ENCODE data around the gene SLCO4A1. TPM values are rescaled to one million over a fixed set of nuclear protein-coding genes. Genes with fewer than 3 reads are reported as not detected.

Gene SLCO4A1
- total and polyA plus RNA-seq, 11 donors = 1.00 to 54.0 (median 11.5) TPM

DNA sequence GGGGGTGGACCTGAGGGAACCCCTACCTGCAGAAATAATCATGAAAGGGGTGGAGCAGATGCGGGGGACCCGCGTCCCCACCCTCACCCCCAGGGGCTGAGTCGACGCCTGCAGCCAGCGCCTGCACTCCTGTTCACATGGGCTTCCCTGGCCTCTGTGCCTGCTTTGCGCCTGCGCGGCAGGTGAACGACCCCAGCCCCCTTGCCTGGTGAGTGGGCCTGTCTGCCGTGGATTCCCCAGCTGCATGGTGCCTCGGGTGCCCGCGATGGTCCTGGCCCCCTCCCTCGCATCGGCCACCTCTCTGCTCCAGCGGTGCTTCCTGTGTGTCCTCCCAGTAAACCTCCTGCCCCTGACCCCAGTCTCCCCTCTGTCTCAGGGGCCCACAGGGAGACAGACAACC lies 47.6 kb downstream of the SLCO4A1 start:
- Histone ChIP-seq H3K9me3 (no peaks in the 10 kb centered on the region), H3K4me1 (peaks cover 0 to 12% (median 0%) of the 10 kb centered on the region in 12 donors), H3K27me3 (peaks cover 0 to 41% (median 13%) of the 10 kb centered on the region in 9 donors), H3K27ac (no peak overlapping the region), H3K4me3 (no peak overlapping the region), H3K36me3 (no peaks in the 10 kb centered on the region)
- TF ChIP-seq, protein P1, sequence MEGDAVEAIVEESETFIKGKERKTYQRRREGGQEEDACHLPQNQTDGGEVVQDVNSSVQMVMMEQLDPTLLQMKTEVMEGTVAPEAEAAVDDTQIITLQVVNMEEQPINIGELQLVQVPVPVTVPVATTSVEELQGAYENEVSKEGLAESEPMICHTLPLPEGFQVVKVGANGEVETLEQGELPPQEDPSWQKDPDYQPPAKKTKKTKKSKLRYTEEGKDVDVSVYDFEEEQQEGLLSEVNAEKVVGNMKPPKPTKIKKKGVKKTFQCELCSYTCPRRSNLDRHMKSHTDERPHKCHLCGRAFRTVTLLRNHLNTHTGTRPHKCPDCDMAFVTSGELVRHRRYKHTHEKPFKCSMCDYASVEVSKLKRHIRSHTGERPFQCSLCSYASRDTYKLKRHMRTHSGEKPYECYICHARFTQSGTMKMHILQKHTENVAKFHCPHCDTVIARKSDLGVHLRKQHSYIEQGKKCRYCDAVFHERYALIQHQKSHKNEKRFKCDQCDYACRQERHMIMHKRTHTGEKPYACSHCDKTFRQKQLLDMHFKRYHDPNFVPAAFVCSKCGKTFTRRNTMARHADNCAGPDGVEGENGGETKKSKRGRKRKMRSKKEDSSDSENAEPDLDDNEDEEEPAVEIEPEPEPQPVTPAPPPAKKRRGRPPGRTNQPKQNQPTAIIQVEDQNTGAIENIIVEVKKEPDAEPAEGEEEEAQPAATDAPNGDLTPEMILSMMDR (IDR thresholded peaks at IDR 0.05) = no peak
- TF ChIP-seq POLR2A (IDR thresholded peaks at IDR 0.05) = no peak
- no peak for ATAC-seq
- intact Hi-C loops (cut with DNase I) = no loop called here
- 87 to 93% (median 88%) methylated on average over 11 to 17 of the region's 17 CpGs for WGBS, 4 donors
- no peak for DNase-seq

DNA sequence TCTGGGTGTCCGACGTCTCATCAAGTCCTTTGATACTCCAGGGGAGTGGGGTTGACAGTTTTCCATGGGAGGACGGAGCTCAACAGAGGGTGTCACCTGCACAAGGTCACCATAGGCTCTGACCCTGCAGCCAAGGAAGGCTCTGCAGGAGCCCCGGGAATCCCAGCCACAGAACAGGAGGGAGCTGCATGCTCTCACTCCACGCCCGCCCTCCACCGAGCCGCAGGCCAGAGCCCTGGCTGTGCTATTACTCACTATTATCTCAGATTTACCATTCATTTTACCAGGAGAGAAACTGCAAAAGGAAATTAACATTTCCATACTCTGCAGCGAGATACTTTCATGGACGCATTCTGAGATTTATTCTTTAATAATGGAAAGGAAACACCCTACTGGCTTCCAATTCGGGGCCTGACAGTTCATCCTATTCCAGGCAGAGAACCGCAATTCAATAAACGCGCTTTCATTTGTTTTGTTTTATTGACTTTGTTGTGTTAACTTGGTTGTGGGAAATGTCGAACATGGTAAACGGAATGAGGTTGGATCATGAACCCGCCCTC lies 48.0 kb downstream of the SLCO4A1 start:
- WGBS, 4 donors = 86 to 90% (median 87%) methylated on average over 17 of the region's 17 CpGs
- Histone ChIP-seq H3K36me3 (no peaks in the 10 kb centered on the region), H3K4me3 (no peak overlapping the region), H3K27me3 (peaks cover 0 to 38% (median 10%) of the 10 kb centered on the region in 9 donors), H3K4me1 (peaks cover 0 to 12% (median 0%) of the 10 kb centered on the region in 12 donors), H3K9me3 (no peaks in the 10 kb centered on the region), H3K27ac (no peak overlapping the region)
- TF ChIP-seq, protein P1 (IDR thresholded peaks at IDR 0.05) = no peak
- no peak for TF ChIP-seq POLR2A (IDR thresholded peaks at IDR 0.05)
- ATAC-seq (no peak), DNase-seq (no peak)
- intact Hi-C loops (cut with DNase I) = no loop called here

DNA sequence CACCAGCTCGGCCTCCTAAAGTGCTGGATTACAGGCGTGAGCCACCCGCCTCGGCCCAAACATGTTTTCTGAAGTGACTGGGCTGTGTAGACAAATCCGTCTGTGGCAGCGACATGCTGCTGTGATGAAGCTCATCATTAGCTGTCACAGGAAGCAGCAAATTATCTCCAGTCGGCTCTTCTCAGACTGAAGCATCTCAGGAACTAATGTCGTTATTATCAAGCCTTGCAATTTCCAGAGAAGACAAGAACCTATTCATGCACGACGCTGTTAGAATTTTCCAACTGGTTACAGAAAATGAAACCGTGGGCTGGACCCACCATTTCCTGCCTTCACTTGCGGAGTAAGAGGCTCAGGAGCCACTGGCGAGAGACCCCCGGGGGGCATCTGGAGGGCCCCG lies 49.2 kb downstream of the SLCO4A1 start:
- DNase-seq (no peak), ATAC-seq (no peak)
- H3K36me3 ChIP-seq = no peaks in the 10 kb centered on the region
- H3K27me3 ChIP-seq = peaks cover 0 to 30% (median 6%) of the 10 kb centered on the region in 9 donors
- TF ChIP-seq POLR2A (IDR thresholded peaks at IDR 0.05) = no peak
- no peak overlapping the region for H3K4me3 ChIP-seq
- H3K27ac ChIP-seq = no peak overlapping the region
- intact Hi-C loops (cut with DNase I) = no loop called here
- peaks cover 0 to 3% (median 0%) of the 10 kb centered on the region in 12 donors for H3K4me1 ChIP-seq
- no peaks in the 10 kb centered on the region for H3K9me3 ChIP-seq
- 72 to 84% (median 76%) methylated on average over 15 of the region's 15 CpGs for WGBS, 4 donors

- H3K27ac ChIP-seq = no peak overlapping the region
- H3K27me3 ChIP-seq = peaks cover 0 to 30% (median 6%) of the 10 kb centered on the region in 9 donors
- no peaks in the 10 kb centered on the region for H3K4me1 ChIP-seq
- no peaks in the 10 kb centered on the region for H3K9me3 ChIP-seq
- no peak for TF ChIP-seq POLR2A (IDR thresholded peaks at IDR 0.05)
- TF ChIP-seq, protein P1 (IDR thresholded peaks at IDR 0.05) = no peak
- ATAC-seq (no peak), DNase-seq (no peak)
- 77 to 90% (median 80%) methylated on average over 6 to 8 of the region's 8 CpGs for WGBS, 4 donors
- intact Hi-C loops (cut with DNase I) = no loop called here
- no peak overlapping the region for H3K4me3 ChIP-seq
- H3K36me3 ChIP-seq = no peaks in the 10 kb centered on the region
These were observed 49.9 kb downstream of the SLCO4A1 start for GRCh38 chr20:62692176-62692575.
